ENCODE measurements around the gene ADD1. TPM values are rescaled to one million over a fixed set of nuclear protein-coding genes. Genes with fewer than 3 reads are reported as not detected.

Gene ADD1
- total RNA-seq, 6 experiments from 2014 or later = 94.4 to 120 (median 103) TPM

DNA sequence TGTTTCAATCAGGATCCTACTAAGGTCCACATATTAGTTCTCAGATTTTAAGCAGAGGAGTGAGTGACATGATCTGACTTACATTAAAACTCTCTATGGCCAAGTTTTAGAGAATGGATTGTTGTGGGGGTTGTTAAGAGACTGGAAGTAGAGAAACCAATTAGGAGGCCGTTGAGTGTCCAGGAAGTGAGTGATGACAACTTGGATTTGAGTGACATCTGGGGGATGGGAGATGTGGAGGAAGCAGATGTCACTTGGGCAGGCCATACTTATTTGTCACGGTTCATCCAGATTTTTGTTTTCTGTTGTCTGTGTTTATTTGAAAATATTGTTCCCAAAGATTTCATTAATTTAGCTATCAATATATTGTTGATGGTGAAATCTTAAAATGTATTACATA is 28.3 kb downstream of the ADD1 start:
- DNase-seq (no peak), ATAC-seq (no peak)
- 33% methylated on average over 2 of the region's 2 CpGs for WGBS (ENCODE audit: insufficient coverage, low coverage, low lambda C conversion rate, missing lambda C conversion rate)
- intact Hi-C loops (cut with DNase I) = no loop called here
- Histone ChIP-seq H3K9me3 (no peaks in the 10 kb centered on the region), H3K4me3 (no peak overlapping the region), H3K27me3 (no peaks in the 10 kb centered on the region), H3K4me1 (peaks cover 0 to 59% (median 14%) of the 10 kb centered on the region in 4 donors), H3K27ac (no peak overlapping the region), H3K36me3 (peaks cover 0 to 7% (median 2%) of the 10 kb centered on the region in 4 donors)
- TF ChIP-seq POLR2A (IDR thresholded peaks at IDR 0.05) = no peak
- TF ChIP-seq, protein P1, sequence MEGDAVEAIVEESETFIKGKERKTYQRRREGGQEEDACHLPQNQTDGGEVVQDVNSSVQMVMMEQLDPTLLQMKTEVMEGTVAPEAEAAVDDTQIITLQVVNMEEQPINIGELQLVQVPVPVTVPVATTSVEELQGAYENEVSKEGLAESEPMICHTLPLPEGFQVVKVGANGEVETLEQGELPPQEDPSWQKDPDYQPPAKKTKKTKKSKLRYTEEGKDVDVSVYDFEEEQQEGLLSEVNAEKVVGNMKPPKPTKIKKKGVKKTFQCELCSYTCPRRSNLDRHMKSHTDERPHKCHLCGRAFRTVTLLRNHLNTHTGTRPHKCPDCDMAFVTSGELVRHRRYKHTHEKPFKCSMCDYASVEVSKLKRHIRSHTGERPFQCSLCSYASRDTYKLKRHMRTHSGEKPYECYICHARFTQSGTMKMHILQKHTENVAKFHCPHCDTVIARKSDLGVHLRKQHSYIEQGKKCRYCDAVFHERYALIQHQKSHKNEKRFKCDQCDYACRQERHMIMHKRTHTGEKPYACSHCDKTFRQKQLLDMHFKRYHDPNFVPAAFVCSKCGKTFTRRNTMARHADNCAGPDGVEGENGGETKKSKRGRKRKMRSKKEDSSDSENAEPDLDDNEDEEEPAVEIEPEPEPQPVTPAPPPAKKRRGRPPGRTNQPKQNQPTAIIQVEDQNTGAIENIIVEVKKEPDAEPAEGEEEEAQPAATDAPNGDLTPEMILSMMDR (IDR thresholded peaks at IDR 0.05) = no peak

DNA sequence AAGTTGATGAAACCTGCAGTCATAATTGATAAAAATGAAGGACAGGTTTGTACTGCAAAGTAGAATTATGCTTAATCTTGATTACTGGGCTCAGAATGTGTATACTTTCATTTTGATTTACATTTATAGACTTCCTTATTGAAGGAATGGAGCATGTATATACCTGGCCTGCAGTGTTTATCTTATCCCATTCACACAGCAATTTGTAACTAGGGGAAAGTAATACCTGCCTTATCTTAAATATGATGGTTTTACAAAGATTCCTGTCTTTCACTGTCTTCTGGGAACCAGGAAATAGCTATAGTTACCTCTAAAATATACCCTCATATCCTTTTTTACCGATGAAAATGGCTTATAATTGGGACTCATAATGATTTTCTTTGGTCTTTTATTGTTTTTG is 29.7 kb downstream of the ADD1 start:
- 71% methylated on average over 1 of the region's 1 CpG for WGBS (ENCODE audit: insufficient coverage, low coverage, low lambda C conversion rate, missing lambda C conversion rate)
- Histone ChIP-seq H3K36me3 (peaks cover 0 to 14% (median 2%) of the 10 kb centered on the region in 4 donors), H3K4me3 (no peak overlapping the region), H3K27ac (no peak overlapping the region), H3K27me3 (no peaks in the 10 kb centered on the region), H3K9me3 (no peaks in the 10 kb centered on the region), H3K4me1 (peaks cover 0 to 44% (median 7%) of the 10 kb centered on the region in 4 donors)
- ATAC-seq (no peak), DNase-seq (no peak)
- TF ChIP-seq POLR2A (IDR thresholded peaks at IDR 0.05) = no peak
- TF ChIP-seq, protein P1 (IDR thresholded peaks at IDR 0.05) = no peak
- intact Hi-C loops (cut with DNase I) = no loop called here

DNA sequence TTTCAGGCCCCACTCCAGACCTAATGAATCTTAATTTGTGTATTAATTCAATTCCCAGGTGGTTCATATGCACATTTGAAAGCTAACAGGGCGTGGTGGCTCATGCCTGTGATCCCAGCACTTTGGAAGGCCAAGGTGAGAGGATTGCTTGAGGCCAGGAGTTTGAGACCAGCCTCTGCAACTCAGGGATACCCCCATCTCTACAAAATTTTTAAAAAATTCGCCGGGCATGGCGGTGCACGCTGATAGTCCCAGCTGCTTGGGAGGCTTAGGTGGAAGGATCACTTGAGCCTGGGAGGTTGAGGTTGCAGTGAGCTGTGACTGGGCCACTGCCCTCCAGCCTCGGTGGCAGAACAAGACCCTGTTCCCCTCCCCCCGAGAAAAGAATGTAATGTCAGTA is 31.2 kb downstream of the ADD1 start:
- Histone ChIP-seq H3K9me3 (no peaks in the 10 kb centered on the region), H3K4me3 (no peak overlapping the region), H3K4me1 (peaks cover 0 to 30% (median 2%) of the 10 kb centered on the region in 4 donors), H3K27me3 (no peaks in the 10 kb centered on the region), H3K36me3 (peaks cover 0 to 14% (median 2%) of the 10 kb centered on the region in 4 donors), H3K27ac (no peak overlapping the region)
- no peak for TF ChIP-seq POLR2A (IDR thresholded peaks at IDR 0.05)
- DNase-seq = no peak
- 93% methylated on average over 3 of the region's 7 CpGs for WGBS (ENCODE audit: insufficient coverage, low coverage, low lambda C conversion rate, missing lambda C conversion rate)
- intact Hi-C loops (cut with DNase I) = no loop called here
- ATAC-seq = no peak

DNA sequence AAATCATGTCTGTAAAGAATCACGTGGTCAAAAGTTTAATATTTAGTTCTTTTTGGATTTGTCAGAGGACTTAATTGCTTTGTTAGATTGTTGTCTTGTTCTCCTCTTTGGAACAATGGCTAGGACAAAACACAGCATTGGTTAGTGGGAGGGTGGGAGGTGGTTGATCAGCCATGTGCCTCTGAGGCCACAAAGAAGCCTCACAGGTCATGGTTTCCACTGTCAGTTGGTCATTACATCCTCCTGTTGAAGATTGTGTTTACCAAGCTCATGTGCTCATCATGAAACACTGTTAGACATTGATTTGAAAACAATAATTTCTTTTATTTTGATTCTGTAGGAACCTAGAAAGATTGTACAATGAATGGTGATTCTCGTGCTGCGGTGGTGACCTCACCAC is 31.9 kb downstream of the ADD1 start:
- Histone ChIP-seq H3K27me3 (no peaks in the 10 kb centered on the region), H3K4me3 (no peak overlapping the region), H3K36me3 (peaks cover 0 to 14% (median 2%) of the 10 kb centered on the region in 4 donors), H3K4me1 (peaks cover 0 to 24% (median under 1%) of the 10 kb centered on the region in 4 donors), H3K9me3 (no peaks in the 10 kb centered on the region), H3K27ac (no peak overlapping the region)
- TF ChIP-seq, protein P1 (IDR thresholded peaks at IDR 0.05) = no peak
- no peak for TF ChIP-seq POLR2A (IDR thresholded peaks at IDR 0.05)
- no peak for DNase-seq
- WGBS (ENCODE audit: insufficient coverage, low coverage, low lambda C conversion rate, missing lambda C conversion rate) = 79% methylated on average over 3 of the region's 3 CpGs
- ATAC-seq = no peak
- intact Hi-C loops (cut with DNase I) = no loop called here

DNA sequence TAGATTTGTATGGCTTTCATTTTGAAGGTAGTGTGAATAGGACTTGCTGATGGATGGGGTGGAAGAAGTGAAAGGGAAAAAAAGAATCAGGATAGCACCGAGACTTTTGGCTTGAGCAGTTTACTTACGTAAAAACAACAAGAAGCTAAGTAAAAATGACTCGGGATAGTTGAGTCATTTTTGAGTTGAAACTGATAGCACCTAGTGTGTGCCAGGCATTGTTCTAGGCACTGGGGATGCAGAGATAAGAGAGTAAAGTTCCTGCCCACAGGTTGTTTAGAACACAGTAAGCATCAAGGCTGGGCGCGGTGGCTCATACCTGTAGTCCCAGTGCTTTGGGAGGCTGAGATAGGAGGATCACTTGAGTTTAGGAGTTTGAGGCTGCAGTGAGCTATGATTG is 34.7 kb downstream of the ADD1 start:
- TF ChIP-seq POLR2A (IDR thresholded peaks at IDR 0.05) = no peak
- TF ChIP-seq, protein P1 (IDR thresholded peaks at IDR 0.05) = no peak
- intact Hi-C loops (cut with DNase I) = no loop called here
- no peak for ATAC-seq
- Histone ChIP-seq H3K27me3 (no peaks in the 10 kb centered on the region), H3K4me3 (no peak overlapping the region), H3K27ac (no peak overlapping the region), H3K36me3 (peaks cover 0 to 33% (median 9%) of the 10 kb centered on the region in 4 donors), H3K9me3 (no peaks in the 10 kb centered on the region), H3K4me1 (peaks cover 0 to 8% (median 0%) of the 10 kb centered on the region in 4 donors)
- DNase-seq = no peak
- WGBS (ENCODE audit: insufficient coverage, low coverage, low lambda C conversion rate, missing lambda C conversion rate) = 79% methylated on average over 5 of the region's 5 CpGs

Measured in right lobe of liver (tissue), 6 donors.